Panc1 (cell line): ENCODE measurements around the gene LYST. TPM values are rescaled to one million over a fixed set of nuclear protein-coding genes. Genes with fewer than 3 reads are reported as not detected.

Experiments used
- ATAC-seq: fragments of 200-7000 bp; cut with Tn5 transposase; 2 replicates; pipeline ENCODE4 v1.9.1; 2020; ENCODE audit warnings: mild to moderate bottlenecking, moderate library complexity
- BruUV-seq: library from RNA; stranded (reverse); fragments of 400-500 nt; replicated peaks from 2 replicates; lab custom pipeline; 2021; lab: Mats Ljungman, UMichigan
- CTCF ChIA-PET: fragments of 300-600 bp; sonication (Branson Sonifier 250); formaldehyde crosslinking; loops from one replicate; lab custom pipeline; 2022; ENCODE audit warnings: antibody characterized with exemption; lab: Charles Lee
- POLR2A ChIA-PET: fragments of 300-600 bp; sonication (Branson Sonifier 250); formaldehyde crosslinking; loops from one replicate; lab custom pipeline; 2022; ENCODE audit warnings: antibody characterized with exemption; lab: Charles Lee
- DNase-seq: peaks from one replicate; pipeline ENCODE4 v3.0.0-alpha.2; 2010; ENCODE audit warnings: low read depth, low spot score
- H3K27ac ChIP-seq: 2 replicates; pipeline ENCODE4 v1.5.1; 2011; ENCODE audit warnings: mild to moderate bottlenecking, low read length, inconsistent platforms
- H3K27me3 ChIP-seq: fragments of 200-500 bp; sonication (Bioruptor generic); 2 replicates; pipeline ENCODE4 v1.6.0; 2014; ENCODE audit warnings: low read length, inconsistent platforms; ENCODE audit not compliant: control insufficient read depth, insufficient read depth
- H3K36me3 ChIP-seq: fragments of 200-500 bp; sonication (Bioruptor generic); 2 replicates; pipeline ENCODE4 v1.5.1; 2014; ENCODE audit warnings: inconsistent platforms, mild to moderate bottlenecking, low read length, moderate library complexity; ENCODE audit not compliant: control insufficient read depth, insufficient read depth
- H3K4me1 ChIP-seq: 2 replicates; pipeline ENCODE4 v1.5.1; 2011; ENCODE audit warnings: inconsistent platforms, mild to moderate bottlenecking, low read length, moderate library complexity; ENCODE audit not compliant: control insufficient read depth, insufficient read depth
- H3K4me3 ChIP-seq, 2 experiments: 2 replicates each; pipeline ENCODE4 v1.5.1; 2011 to 2012; ENCODE audit warnings: low read depth in 2 of 2, low read length in 2 of 2, mild to moderate bottlenecking in 2 of 2, inconsistent platforms in 1 of 2, moderate library complexity in 1 of 2
- H3K9me3 ChIP-seq: fragments of 200-500 bp; sonication (Bioruptor generic); 2 replicates; pipeline ENCODE4 v1.5.1; 2014; ENCODE audit warnings: low read depth, mild to moderate bottlenecking, inconsistent platforms, low read length, moderate library complexity; ENCODE audit not compliant: control insufficient read depth, insufficient read depth
- CTCF ChIP-seq: fragments of 450-650 bp; IDR thresholded peaks from 2 replicates; pipeline ENCODE4 v1.5.1; 2017; ENCODE audit warnings: mild to moderate bottlenecking
- POLR2AphosphoS5 ChIP-seq: IDR thresholded peaks from 2 replicates; pipeline ENCODE4 v1.6.1; 2012; ENCODE audit warnings: mild to moderate bottlenecking, low read depth, low read length, moderate library complexity
- REST ChIP-seq, 2 experiments: IDR thresholded peaks; 2 replicates each; pipeline ENCODE4 v1.6.1; 2011 to 2012; ENCODE audit warnings: low read depth in 2 of 2, control low read depth in 1 of 2, low read length in 1 of 2, mild to moderate bottlenecking in 1 of 2, moderate library complexity in 1 of 2; ENCODE audit not compliant: insufficient read depth in 1 of 2
- SIN3A ChIP-seq: IDR thresholded peaks from 2 replicates; pipeline ENCODE4 v1.6.1; 2012; ENCODE audit warnings: low read depth, mild to moderate bottlenecking, low read length, moderate library complexity, borderline replicate concordance; ENCODE audit not compliant: insufficient read depth
- TCF7L2 ChIP-seq: IDR thresholded peaks from 2 replicates; pipeline ENCODE4 v1.6.1; 2011; ENCODE audit warnings: mild to moderate bottlenecking, low read depth, low read length, inconsistent platforms
- in situ Hi-C: cut with HindIII; loops from 2 replicates; pipeline ENCODE4 v1.10.0; 2016; ENCODE audit warnings: low sequenced_read_pairs, low pct_unique_long_range_greater_than_20kb
- intact Hi-C: fragments of 100-400 bp; cut with micrococcal nuclease; formaldehyde crosslinking; loops from one replicate; pipeline ENCODE4 v1.10.0; 2022; ENCODE audit not compliant: unreplicated experiment
- total RNA-seq: library from RNA; stranded (reverse); gene quantifications from one replicate; pipeline ENCODE4 v1.2.1, GENCODE V29; 2021; ENCODE audit not compliant: unreplicated experiment

LYST gene
- total RNA-seq, 1 experiment from 2014 or later, result 75.2 TPM

- DNase-seq, result no peak
- peak overlapping the region; percentile 99 for H3K27ac ChIP-seq
- TF ChIP-seq POLR2AphosphoS5 (no peak), SIN3A (no peak), CTCF (no peak), REST (IDR thresholded peaks at IDR 0.05; ENCODE audit: insufficient read depth in 1 of 2, low read depth in 2 of 2, low read length in 1 of 2) (no peak), TCF7L2 (no peak)
- H3K27me3 ChIP-seq, result no peaks in the 10 kb centered on the region
- POLR2A ChIA-PET, result no interaction called here
- H3K4me3 ChIP-seq, result no peak overlapping the region
- BruUV-seq, result no TSS peak
- no peaks in the 10 kb centered on the region for H3K36me3 ChIP-seq
- in situ Hi-C loops (no loop called here), intact Hi-C loops (no loop called here)
- no peak for ATAC-seq
- H3K4me1 ChIP-seq, result peaks cover 79% of the 10 kb centered on the region
- CTCF ChIA-PET, result no interaction called here
- no peaks in the 10 kb centered on the region for H3K9me3 ChIP-seq
Measured at GRCh38 chr1:235913311-235913710, 46.6 kb upstream of the LYST start.

- TF ChIP-seq TCF7L2 (no peak), CTCF (no peak), POLR2AphosphoS5 (no peak), SIN3A (no peak), REST (IDR thresholded peaks at IDR 0.05; ENCODE audit: insufficient read depth in 1 of 2, low read depth in 2 of 2, low read length in 1 of 2) (no peak)
- ChIA-PET CTCF (interaction anchor here (0.6 to 0.8 kb wide), 2 partner anchors 39 to 60 kb away, joined by 4 to 7 read pairs; no protein-coding TSS in a partner anchor), POLR2A (interaction anchor here (0.6 kb wide), 1 partner anchor 138 kb away, joined by 4 read pairs; no protein-coding TSS in a partner anchor)
- no peak for DNase-seq
- Histone ChIP-seq H3K4me3 (no peak overlapping the region), H3K4me1 (peaks cover 77% of the 10 kb centered on the region), H3K27me3 (no peaks in the 10 kb centered on the region), H3K9me3 (no peaks in the 10 kb centered on the region), H3K36me3 (no peaks in the 10 kb centered on the region), H3K27ac (peak overlapping the region; percentile 99)
- intact Hi-C loops, result no loop called here
- ATAC-seq, result no peak
- in situ Hi-C loops, result no loop called here
- BruUV-seq, result no TSS peak
Measured at GRCh38 chr1:235911876-235912275, 45.2 kb upstream of the LYST start.
